D721Med (cell line): ENCODE results near the gene SLC51A.
"Not testable (repeated sequence)": the region's sequence is repeated elsewhere in the genome, so short reads cannot be mapped to it uniquely, and the experiment has no call there.

Experiments
- DNase-seq: peaks from one replicate; pipeline ENCODE4 v3.0.0; 2011; ENCODE audit warnings: low spot score; ENCODE audit not compliant: insufficient read length
- FAIRE-seq: peaks from 2 replicates; lab custom pipeline; 2011; peaks lifted over from hg19 to GRCh38; lab: Jason Lieb, UNC
- CTCF ChIP-seq: IDR thresholded peaks from 2 replicates; pipeline ENCODE4 v1.5.1; 2012; ENCODE audit warnings: mild to moderate bottlenecking, control low read depth; ENCODE audit not compliant: insufficient read depth; ENCODE audit errors: missing control alignments

Gene SLC51A

GRCh38 chr3:196216089-196216564 is at the start of gene SLC51A:
TSS of gene SLC51A (plus strand) at chr3:196216534. CDS start at chr3:196216713, 179 bp downstream.
- DNase-seq (no peak), FAIRE-seq (no peak)
- no peak for TF ChIP-seq CTCF

GRCh38 chr3:196166741-196167140 is 49.6 kb upstream of the SLC51A start:
- DNase-seq (no peak), FAIRE-seq (no peak)
- TF ChIP-seq CTCF = no peak

GRCh38 chr3:196168808-196169391 is 47.4 kb upstream of the SLC51A start:
- DNase-seq = no peak
- no peak for TF ChIP-seq CTCF
- FAIRE-seq = no peak

GRCh38 chr3:196169836-196170240 is 46.5 kb upstream of the SLC51A start:
- DNase-seq = no peak
- no peak for FAIRE-seq
- TF ChIP-seq CTCF = no peak

GRCh38 chr3:196170296-196170695 is 46.0 kb upstream of the SLC51A start:
- DNase-seq, FAIRE-seq: not testable (repeated sequence)

- no peak for TF ChIP-seq CTCF
- FAIRE-seq = no peak
- DNase-seq = no peak
Measured at GRCh38 chr3:196174652-196175051, 41.7 kb upstream of the SLC51A start.

GRCh38 chr3:196175116-196175625 is 41.2 kb upstream of the SLC51A start:
- no peak for TF ChIP-seq CTCF
- no peak for DNase-seq
- no peak for FAIRE-seq
